ENCODE results near the gene GATAD1.
"Not testable (repeated sequence)": the region's sequence is repeated elsewhere in the genome, so short reads cannot be mapped to it uniquely, and the experiment has no call there.

- TF ChIP-seq CTCF, POLR2A (IDR thresholded peaks at IDR 0.05): not testable (repeated sequence)
Measured at GRCh38 chr7:92468589-92468988, 21.3 kb downstream of the GATAD1 start.
